ENCODE measurements around the gene THUMPD3. TPM values are rescaled to one million over a fixed set of nuclear protein-coding genes. Genes with fewer than 3 reads are reported as not detected.

The THUMPD3 gene
- total RNA-seq, 1 donor from 2014 or later = 34.8 TPM

- Histone ChIP-seq H3K36me3 (no peaks in the 10 kb centered on the region), H3K4me1 (no peaks in the 10 kb centered on the region), H3K9me3 (no peaks in the 10 kb centered on the region), H3K27me3 (no peaks in the 10 kb centered on the region), H3K4me3 (no peak overlapping the region), H3K27ac (no peak overlapping the region)
- ATAC-seq = no peak
- no peak for DNase-seq
- no peak for TF ChIP-seq CTCF (IDR thresholded peaks at IDR 0.05)
- intact Hi-C loops (cut with DNase I) = no loop called here
Observed at GRCh38 chr3:9340472-9340902, 22.4 kb upstream of the THUMPD3 start.

GRCh38 chr3:9342696-9343095 is 20.2 kb upstream of the THUMPD3 start:
- Histone ChIP-seq H3K4me3 (no peak overlapping the region), H3K36me3 (no peaks in the 10 kb centered on the region), H3K27me3 (no peaks in the 10 kb centered on the region), H3K9me3 (no peaks in the 10 kb centered on the region), H3K4me1 (no peaks in the 10 kb centered on the region), H3K27ac (no peak overlapping the region)
- TF ChIP-seq CTCF (IDR thresholded peaks at IDR 0.05) = no peak
- ATAC-seq (no peak), DNase-seq (no peak)
- intact Hi-C loops (cut with DNase I) = no loop called here

GRCh38 chr3:9343115-9343514 is 19.7 kb upstream of the THUMPD3 start:
- Histone ChIP-seq H3K9me3 (no peaks in the 10 kb centered on the region), H3K4me3 (no peak overlapping the region), H3K4me1 (no peaks in the 10 kb centered on the region), H3K27ac (no peak overlapping the region), H3K27me3 (no peaks in the 10 kb centered on the region), H3K36me3 (no peaks in the 10 kb centered on the region)
- DNase-seq (no peak), ATAC-seq (no peak)
- intact Hi-C loops (cut with DNase I) = no loop called here
- TF ChIP-seq CTCF (IDR thresholded peaks at IDR 0.05) = no peak

GRCh38 chr3:9345041-9345440 is 17.8 kb upstream of the THUMPD3 start:
- Histone ChIP-seq H3K27ac (no peak overlapping the region), H3K36me3 (no peaks in the 10 kb centered on the region), H3K27me3 (no peaks in the 10 kb centered on the region), H3K9me3 (no peaks in the 10 kb centered on the region), H3K4me3 (no peak overlapping the region), H3K4me1 (no peaks in the 10 kb centered on the region)
- no peak for ATAC-seq
- TF ChIP-seq CTCF (IDR thresholded peaks at IDR 0.05) = no peak
- intact Hi-C loops (cut with DNase I) = no loop called here
- no peak for DNase-seq

- DNase-seq (no peak), ATAC-seq (no peak)
- no peaks in the 10 kb centered on the region for H3K27me3 ChIP-seq
- H3K27ac ChIP-seq = no peak overlapping the region
- H3K9me3 ChIP-seq = no peaks in the 10 kb centered on the region
- no peaks in the 10 kb centered on the region for H3K4me1 ChIP-seq
- no peak overlapping the region for H3K4me3 ChIP-seq
- intact Hi-C loops (cut with DNase I) = no loop called here
- no peaks in the 10 kb centered on the region for H3K36me3 ChIP-seq
- no peak for TF ChIP-seq CTCF (IDR thresholded peaks at IDR 0.05)
Observed at GRCh38 chr3:9346141-9346540, 16.7 kb upstream of the THUMPD3 start.

- H3K36me3 ChIP-seq = no peaks in the 10 kb centered on the region
- no peak for TF ChIP-seq CTCF (IDR thresholded peaks at IDR 0.05)
- no peak overlapping the region for H3K27ac ChIP-seq
- ATAC-seq = no peak
- H3K27me3 ChIP-seq = no peaks in the 10 kb centered on the region
- H3K4me1 ChIP-seq = no peaks in the 10 kb centered on the region
- no peak overlapping the region for H3K4me3 ChIP-seq
- intact Hi-C loops (cut with DNase I) = no loop called here
- DNase-seq = no peak
- H3K9me3 ChIP-seq = no peaks in the 10 kb centered on the region
Observed at GRCh38 chr3:9347081-9347480, 15.8 kb upstream of the THUMPD3 start.

Data from upper lobe of right lung (tissue), 1 donor.